GM10847 (cell line): ENCODE data around the gene SPPL2B.

Experiments
- POLR2A ChIP-seq: IDR thresholded peaks from 2 replicates; pipeline ENCODE4 v1.6.1; 2011; ENCODE audit not compliant: insufficient read length; ENCODE audit errors: extremely low read depth

The SPPL2B gene

DNA sequence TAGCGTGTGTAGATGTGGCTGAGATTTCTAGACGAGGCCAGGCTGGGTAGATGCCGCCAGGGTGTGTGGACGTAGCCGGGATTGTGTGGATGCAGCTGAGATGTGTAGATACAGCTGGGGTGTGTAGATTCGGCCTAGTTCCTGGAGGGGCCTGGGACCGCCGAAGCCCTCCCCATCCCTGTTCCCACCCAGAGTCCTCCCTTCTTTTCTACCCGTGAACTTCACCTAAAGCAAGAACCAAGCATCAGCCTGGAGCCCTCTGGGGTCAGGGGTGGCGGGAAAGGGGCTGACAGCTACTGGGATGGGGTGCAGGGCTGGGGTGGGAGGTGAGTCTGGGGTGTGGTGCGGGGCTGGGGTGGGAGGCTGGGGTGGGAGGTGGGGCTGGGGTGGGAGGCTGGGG, 32.3 kb downstream of the SPPL2B start:
- TF ChIP-seq POLR2A, result no peak

DNA sequence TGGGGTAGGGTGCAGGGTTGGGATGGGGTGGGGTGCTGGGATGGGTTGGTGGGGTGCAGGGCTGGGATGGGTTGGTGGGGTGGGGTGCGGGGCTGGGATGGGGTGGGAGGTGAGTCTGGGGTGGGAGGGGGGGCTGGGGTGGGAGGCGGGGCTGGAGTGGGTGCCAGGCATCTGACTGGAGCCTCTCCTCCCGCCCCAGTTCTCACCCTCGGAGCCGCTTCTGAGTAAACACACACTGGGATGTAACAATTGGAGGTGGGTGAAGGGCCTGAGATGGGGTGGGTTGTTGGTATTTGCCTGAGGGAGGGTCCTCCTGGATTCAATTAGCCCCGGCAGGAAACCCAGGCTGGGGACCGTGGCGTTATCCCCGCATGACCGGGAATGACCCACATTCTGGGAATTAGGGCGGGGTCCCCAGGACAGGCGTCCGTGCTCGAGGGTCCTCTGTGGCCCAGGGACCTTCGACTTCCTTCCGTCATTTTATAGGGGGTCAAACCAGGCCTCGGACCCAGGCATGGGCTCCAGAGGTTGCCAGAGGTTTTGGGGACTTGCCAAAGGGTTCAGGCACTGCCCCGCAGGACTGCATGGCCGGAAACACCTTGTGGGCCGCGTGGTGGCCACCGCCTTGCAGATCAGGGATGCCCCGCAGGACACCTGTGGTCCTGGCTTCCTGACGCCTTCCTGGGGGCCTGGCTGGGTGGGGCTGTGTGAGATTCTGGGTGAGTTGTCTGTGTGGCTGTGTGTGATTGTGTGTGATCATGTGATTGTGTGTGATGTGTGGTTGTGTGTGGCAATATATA, 33.0 kb downstream of the SPPL2B start:
- no peak for TF ChIP-seq POLR2A

DNA sequence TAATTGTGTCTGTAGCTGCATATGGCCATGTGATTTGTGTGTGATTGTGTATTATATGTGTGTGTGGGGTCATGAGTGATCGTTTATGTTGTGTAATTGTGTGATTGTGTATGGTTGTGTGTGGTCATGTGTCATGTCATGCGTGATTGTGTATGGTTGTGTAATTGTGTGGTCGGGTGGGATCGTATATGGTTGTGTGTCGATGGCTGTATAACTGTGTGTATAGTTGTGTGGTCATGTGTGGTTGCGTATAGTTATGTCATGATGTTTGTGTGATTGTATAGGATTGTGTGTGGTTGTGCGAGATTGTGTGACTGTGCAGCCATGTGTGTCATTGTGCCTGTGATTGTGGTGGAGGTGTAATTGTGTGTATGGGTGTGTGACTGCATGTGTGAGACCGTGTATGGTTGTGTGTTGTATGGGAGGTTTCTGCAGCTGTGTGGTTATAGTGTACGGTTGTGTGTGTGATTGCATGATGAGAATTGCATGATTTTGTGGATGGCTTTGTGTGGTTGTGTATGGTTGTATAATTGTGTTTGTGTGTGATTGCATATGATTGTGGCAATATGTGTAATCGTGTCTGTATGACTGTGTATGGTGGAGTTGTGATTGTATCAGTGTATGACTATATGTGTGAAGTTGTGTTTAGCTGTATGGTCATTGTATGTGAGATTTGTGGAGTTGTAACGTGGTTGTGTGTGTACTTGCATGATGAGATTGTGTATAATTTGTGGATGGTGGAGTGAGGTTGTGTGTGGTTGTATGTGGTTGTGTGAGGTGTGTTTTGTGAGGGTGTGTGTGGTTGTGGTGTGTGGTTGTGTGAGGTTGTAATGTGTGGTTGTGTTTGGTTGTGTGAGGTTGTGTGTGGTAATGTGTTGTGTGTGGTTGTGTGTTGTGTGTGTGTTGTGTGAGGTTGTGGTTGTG, 33.8 kb downstream of the SPPL2B start:
- TF ChIP-seq POLR2A, result no peak

DNA sequence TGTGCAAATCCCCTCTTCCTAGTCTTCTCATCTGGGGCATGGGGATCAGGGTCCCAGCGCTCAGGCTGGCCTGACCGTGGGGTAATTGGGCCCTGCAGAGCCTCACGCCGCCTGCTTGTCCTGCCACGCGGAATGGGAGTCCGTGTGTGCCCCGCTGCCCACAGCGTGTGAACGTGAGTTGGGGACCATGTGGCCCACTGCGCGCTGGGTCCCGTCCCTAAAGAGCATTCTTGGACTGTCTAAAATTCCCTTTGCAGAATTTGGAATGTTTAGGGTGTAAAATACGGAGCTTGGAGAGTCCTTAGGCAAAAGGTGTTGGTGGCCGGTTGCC, 34.5 kb downstream of the SPPL2B start:
- no peak for TF ChIP-seq POLR2A

DNA sequence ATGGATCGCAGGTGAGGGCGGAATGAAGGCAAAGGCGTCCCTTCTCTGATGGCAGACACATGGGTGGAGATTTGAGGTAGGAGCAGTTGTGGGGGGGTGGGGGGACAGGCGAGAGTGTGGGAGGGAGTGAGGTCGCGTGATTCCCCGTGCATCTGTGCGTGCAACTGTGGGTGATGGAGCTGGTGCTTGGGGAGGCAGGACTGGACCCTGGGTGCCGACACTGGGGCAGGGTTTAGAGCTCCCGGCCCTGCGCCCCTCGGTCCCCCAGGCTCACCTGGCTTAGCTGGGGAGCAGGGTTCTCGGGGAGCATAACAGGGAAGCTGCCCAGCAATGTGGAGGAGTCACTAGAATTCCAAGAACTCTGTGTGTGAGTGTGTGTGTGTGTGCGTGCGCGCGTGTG, 34.9 kb downstream of the SPPL2B start:
- TF ChIP-seq POLR2A, result no peak

DNA sequence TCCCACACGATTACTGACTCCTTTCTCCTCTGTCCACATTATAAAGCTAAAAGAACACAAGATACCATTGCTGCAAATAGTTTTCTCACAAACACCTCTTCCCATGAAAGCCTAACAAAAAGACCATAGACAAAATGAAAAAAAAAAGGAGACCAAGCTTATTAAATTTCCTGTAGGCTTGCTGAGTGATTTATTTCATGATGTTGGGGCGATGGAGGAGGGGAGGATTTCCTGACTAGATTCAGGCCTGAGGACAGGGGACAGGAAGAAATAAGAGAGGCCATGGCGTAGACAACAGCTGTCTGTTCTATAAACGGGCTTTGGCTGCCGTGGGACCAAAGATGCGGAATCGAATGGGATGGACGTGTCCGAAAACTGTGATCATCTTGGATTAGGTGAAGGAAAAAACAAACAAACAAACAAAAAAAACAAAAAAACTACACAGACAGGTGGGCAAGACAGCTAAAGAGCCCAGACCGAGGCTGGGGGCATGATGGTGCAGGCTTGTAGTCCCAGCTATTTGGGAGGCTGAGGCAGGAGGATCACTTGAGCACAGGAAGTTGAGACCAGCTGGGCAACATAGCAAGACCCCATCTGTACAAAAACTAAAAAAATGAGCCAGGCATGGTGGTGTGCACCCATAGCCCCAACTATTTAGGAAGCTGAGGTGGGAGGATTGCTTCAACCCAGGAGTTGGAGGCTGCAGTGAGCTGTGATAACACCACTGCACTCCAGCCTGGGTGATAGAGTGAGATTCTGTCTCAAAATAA, 36.9 kb downstream of the SPPL2B start:
- TF ChIP-seq POLR2A, result no peak

DNA sequence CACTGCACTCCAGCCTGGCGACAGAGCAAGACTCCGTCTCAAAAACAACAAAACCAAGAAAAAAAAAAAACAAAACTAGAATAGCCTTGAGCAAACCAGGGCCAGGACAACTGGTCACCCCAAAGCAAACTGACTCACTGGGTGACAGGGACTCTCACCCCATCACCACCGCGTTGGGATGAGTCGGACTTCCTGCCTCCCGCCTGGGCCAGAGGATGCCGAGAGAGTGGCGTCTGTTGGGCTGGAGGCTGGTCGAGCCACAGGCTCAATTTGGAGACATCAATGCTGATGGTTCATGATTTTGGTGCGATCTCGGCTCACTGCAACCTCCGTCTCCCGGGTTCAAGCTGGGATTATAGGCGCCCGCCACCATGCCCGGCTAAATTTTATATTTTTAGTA, 43.2 kb downstream of the SPPL2B start:
- no peak for TF ChIP-seq POLR2A

DNA sequence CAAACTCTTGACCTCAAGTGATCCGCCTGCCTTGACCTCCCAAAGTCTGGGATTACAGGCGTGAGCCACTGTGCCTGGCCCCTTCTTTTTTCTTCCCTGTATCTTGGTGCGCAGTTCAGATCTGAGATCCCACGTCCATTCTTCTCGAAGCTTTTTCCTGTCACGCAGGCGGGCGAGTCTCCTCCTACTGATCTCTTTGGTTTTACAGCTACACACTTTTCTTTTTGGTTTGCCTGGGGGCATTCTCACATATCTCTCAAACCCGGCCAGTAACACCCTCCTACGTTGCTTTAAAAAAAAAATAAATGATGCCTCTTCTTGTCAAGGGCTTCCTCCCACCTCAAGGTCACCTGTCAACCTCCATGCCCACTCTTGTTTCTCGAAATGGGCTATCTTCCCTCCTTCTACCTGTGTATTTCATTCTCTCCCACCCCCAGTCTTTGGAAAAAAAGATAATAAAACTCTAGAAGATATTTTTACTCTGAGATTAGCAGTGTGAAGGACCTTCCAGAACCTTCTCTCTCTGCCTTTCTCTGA, 43.7 kb downstream of the SPPL2B start:
- TF ChIP-seq POLR2A, result no peak

DNA sequence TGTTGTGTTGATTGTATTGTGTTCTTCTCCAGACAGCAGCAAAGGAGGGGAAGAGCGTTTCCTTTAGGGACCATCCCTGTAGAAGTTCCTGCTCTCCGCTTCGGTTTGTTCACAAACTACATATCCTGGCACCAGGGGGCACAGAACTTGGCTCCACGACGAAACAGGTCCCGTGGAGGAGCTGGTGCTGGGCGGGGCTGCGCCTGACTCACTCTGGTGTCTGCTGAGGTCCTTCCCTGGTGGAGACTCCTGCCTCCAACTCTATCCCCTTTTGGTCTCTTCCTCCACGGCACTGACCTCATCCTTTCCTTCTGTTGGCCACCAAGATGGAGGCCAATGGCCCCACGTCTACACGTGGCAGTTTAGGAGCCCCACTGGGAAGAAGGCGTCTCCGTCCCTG, 46.3 kb downstream of the SPPL2B start:
- TF ChIP-seq POLR2A, result no peak

DNA sequence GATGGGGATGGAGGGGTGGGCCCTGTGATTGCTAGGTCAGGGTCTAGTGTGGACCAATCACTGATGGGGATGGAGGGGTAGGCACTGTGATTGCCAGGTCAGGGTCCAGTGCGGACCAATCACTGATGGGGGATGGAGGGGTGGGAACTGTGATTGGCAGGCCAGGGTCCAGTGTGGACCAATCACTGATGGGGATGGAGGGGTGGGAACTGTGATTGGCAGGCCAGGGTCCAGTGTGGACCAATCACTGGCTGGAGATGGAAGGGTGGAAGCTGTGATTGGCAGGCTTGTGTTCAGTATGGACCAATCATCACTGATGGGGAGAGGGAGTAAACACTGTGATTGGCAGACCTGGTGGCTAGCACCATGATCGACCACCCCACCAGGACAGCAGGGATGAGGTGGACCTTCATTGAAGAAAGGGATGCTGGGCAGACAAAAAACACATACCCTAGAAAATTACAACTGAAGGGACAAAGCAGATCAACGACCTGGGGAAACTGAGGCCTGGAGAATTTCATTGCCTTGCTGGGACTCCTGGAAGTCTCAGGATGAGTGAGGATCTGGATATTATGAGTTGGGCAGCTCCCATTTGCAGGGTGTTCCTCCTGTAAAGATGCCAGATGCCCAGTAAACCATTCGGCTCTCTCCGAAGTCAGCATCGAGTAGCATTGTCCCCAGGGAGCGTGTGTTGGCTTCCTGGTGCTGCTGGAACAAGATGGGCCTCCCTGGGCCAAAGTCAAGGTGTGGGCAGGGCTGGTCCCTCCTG, 47.1 kb downstream of the SPPL2B start:
- TF ChIP-seq POLR2A, result no peak

DNA sequence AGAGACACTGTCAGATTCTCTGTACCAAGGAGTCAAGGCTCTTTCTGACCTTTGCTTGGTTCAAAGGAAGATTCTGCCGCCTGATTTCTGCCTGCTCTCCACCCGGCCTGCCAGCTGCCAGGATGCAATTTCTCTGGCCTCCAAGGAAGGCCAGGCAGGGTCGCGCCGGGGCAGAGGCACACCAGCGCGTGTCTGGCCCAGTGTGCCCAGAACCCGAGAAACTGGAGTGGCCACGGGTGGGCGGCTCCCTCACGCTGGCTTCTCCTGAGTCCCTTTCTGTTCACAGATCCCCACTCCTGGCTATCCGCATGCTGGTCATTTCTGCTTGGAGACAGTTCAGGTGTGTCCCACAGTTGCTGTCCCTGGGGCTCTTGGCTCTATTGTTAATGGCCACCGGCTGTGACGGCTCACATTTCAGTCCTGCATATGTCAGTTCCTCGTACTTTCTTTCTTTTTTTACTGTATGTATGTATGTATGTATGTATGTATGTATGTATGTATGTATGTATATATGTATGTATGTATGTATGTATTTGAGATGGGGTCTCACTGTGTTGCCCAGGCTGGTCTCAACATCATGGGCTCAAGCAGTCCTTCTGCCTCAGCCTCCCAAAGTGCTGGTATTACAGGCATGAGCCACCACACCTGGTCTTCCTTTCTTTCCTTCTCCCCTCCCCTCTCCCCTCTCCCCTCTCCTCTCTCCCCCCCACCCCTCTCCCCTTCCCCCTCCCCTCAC, 48.5 kb downstream of the SPPL2B start:
- TF ChIP-seq POLR2A, result no peak

DNA sequence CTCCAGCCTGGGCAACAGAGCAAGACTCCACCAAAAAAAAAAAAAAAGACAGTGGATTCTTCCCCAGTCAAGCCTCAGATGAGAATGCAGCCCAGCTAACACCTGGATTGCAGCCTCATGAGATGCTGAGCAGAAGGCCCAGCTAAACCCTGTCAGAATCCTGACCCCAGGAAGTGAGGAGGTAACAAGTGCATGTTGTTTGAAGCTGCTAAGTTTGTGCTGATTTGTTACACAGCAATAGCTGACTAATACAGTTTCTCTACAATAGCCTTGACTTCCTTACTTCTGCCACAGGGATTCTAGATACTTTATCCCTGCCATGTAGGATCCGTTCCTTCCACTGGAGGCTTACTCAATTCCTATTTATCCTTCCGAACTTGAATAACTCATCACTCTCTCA, 52.1 kb downstream of the SPPL2B start:
- no peak for TF ChIP-seq POLR2A

DNA sequence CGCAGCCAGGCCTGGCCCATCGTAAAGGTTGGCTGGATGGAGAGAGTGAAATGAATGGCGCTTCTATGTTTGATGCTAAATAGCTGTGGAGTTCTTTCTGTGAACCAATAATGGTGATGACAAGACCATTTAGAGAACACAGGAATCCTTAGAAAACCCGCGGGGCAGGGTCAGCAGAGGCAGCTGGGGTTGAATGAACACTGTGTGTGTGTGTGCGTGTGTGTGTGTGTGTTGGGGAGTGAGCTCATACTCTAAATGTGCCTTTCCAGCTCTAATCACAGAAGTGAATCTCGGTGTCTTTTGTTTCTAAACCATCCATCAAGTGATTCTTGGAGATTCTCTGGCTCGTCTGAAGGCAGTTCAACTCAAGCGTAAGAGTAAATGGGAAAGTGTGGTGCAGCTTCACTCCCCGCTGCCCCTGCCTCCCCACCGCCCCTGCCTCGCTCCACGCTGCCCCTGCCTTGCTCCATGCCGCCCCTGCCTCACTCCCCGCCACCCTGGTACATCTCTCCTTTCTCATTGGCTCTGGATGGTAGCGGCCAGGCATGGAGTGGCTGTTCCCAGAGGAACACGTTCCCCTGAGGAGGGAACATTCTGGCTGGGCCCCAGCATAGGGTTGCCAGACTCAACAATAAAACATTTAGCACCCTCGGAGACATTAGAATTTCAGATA, 52.8 kb downstream of the SPPL2B start:
- TF ChIP-seq POLR2A, result no peak
